SK-N-SH (cell line): Measurements from ENCODE around the gene C1orf226. TPM values are rescaled to one million over a fixed set of nuclear protein-coding genes. Genes with fewer than 3 reads are reported as not detected.

ENCODE experiments used
- CTCF ChIA-PET: fragments of 300-600, 350-600 bp; formaldehyde crosslinking; extraction: SDS; loops from one replicate; lab custom pipeline; 2021; lab: Yijun Ruan, JAX
- POLR2A ChIA-PET: fragments of 350-600 bp; sonication (Branson Sonifier 250); formaldehyde crosslinking; extraction: SDS; loops from one replicate; lab custom pipeline; 2020; ENCODE audit warnings: antibody characterized with exemption, inconsistent platforms; lab: Yijun Ruan, JAX
- DNase-seq: peaks from one replicate; pipeline ENCODE4 v3.0.0; 2012
- H2AFZ ChIP-seq: fragments of 200-600 bp; sonication (generic); 2 replicates; pipeline ENCODE4 v1.8.1; 2016; ENCODE audit warnings: antibody characterized with exemption, mild to moderate bottlenecking, low read depth
- H3F3A ChIP-seq: fragments of 200-600 bp; sonication (generic); replicated peaks from 2 replicates; pipeline ENCODE3; 2016; ENCODE audit warnings: antibody characterized with exemption, mild to moderate bottlenecking; ENCODE audit not compliant: insufficient read depth
- H3K27ac ChIP-seq, 2 experiments: fragments of 200-500 bp in 1 of 2; fragments of 200-600 bp in 1 of 2; sonication (Bioruptor generic) in 1 of 2; sonication (generic), shearing (Covaris generic) in 1 of 2; 2 replicates each; pipeline versions ENCODE4 v1.5.1 to v1.6.1; 2014 to 2016; ENCODE audit warnings: low read depth in 2 of 2, inconsistent platforms in 1 of 2, low read length in 1 of 2, mild to moderate bottlenecking in 1 of 2, mixed read lengths in 1 of 2
- H3K27me3 ChIP-seq: fragments of 200-600 bp; sonication (generic), shearing (Covaris generic); 2 replicates; pipeline ENCODE4 v1.6.1; 2016; ENCODE audit warnings: mixed run types; ENCODE audit not compliant: insufficient read depth
- H3K36me3 ChIP-seq, 2 experiments: fragments of 200-500 bp in 1 of 2; fragments of 200-600 bp in 1 of 2; sonication (Bioruptor generic) in 1 of 2; sonication (generic) in 1 of 2; replicated peaks in 1 of 2; 2 replicates each; pipeline versions ENCODE3 to v1.5.1; 2014 to 2016; ENCODE audit warnings: low read length in 1 of 2, mild to moderate bottlenecking in 1 of 2; ENCODE audit not compliant: insufficient read depth in 2 of 2, control insufficient read depth in 1 of 2
- H3K4me1 ChIP-seq, 2 experiments: fragments of 200-500 bp in 1 of 2; fragments of 200-600 bp in 1 of 2; sonication (Bioruptor generic) in 1 of 2; sonication (generic), shearing (Covaris generic) in 1 of 2; 2 replicates each; pipeline versions ENCODE4 v1.5.1 to v1.6.1; 2014 to 2016; ENCODE audit warnings: low read depth in 1 of 2, low read length in 1 of 2, mixed run types in 1 of 2; ENCODE audit not compliant: insufficient read depth in 2 of 2, control insufficient read depth in 1 of 2
- H3K4me2 ChIP-seq: fragments of 200-600 bp; sonication (generic), shearing (Covaris generic); 2 replicates; pipeline ENCODE4 v1.6.1; 2017; ENCODE audit warnings: mixed run types
- H3K4me3 ChIP-seq, 2 experiments: fragments of 200-500 bp in 1 of 2; fragments of 200-600 bp in 1 of 2; sonication (Bioruptor generic) in 1 of 2; sonication (generic), shearing (Covaris generic) in 1 of 2; 2 replicates each; pipeline versions ENCODE4 v1.5.1 to v1.8.1; 2014 to 2016; ENCODE audit warnings: low read depth in 2 of 2, inconsistent platforms in 1 of 2, low read length in 1 of 2, mild to moderate bottlenecking in 1 of 2, mixed read lengths in 1 of 2, moderate library complexity in 1 of 2
- H3K79me2 ChIP-seq: fragments of 200-600 bp; sonication (generic); 2 replicates; pipeline ENCODE4 v1.8.1; 2017; ENCODE audit warnings: mild to moderate bottlenecking; ENCODE audit not compliant: insufficient read depth
- H3K9ac ChIP-seq: fragments of 200-600 bp; sonication (generic); 2 replicates; pipeline ENCODE4 v1.6.1; 2017; ENCODE audit warnings: mixed run types
- H3K9me2 ChIP-seq: fragments of 200-600 bp; sonication (generic); 2 replicates; pipeline ENCODE4 v1.6.1; 2017; ENCODE audit warnings: mixed run types
- H3K9me3 ChIP-seq: fragments of 200-600 bp; sonication (generic); 2 replicates; pipeline ENCODE4 v1.6.1; 2017; ENCODE audit warnings: mixed run types, mild to moderate bottlenecking, moderate library complexity
- H4K20me1 ChIP-seq: fragments of 200-600 bp; sonication (generic); 2 replicates; pipeline ENCODE4 v1.6.1; 2017; ENCODE audit warnings: mild to moderate bottlenecking, mixed run types; ENCODE audit not compliant: insufficient read depth
- CHD2 ChIP-seq: fragments of 150-350 bp; IDR thresholded peaks from 2 replicates; pipeline ENCODE4 v1.6.1; 2018; ENCODE audit warnings: low read length; ENCODE audit not compliant: partially characterized antibody
- EZH2phosphoT487 ChIP-seq: fragments of 200-600 bp; sonication (generic); IDR thresholded peaks from 2 replicates; pipeline ENCODE4 v1.6.1; 2017; ENCODE audit warnings: low read depth, mixed run types, mild to moderate bottlenecking, antibody characterized with exemption, moderate library complexity, borderline replicate concordance
- FOSL2 ChIP-seq: IDR thresholded peaks from 2 replicates; pipeline ENCODE4 v1.4.0; 2012; ENCODE audit warnings: low read depth, mild to moderate bottlenecking, moderate library complexity, borderline replicate concordance
- GATA2 ChIP-seq: sonication (generic); formaldehyde crosslinking; IDR thresholded peaks from 2 replicates; pipeline ENCODE4 v1.5.0; 2020; ENCODE audit warnings: mild to moderate bottlenecking, missing genetic modification reagents
- JUND ChIP-seq: IDR thresholded peaks from 2 replicates; pipeline ENCODE4 v1.4.0; 2012
- MEF2A ChIP-seq: IDR thresholded peaks from 2 replicates; pipeline ENCODE4 v1.4.0; 2012; ENCODE audit warnings: low read depth, borderline replicate concordance
- MXI1 ChIP-seq: IDR thresholded peaks from 2 replicates; pipeline ENCODE4 v1.6.1; 2012; ENCODE audit warnings: mild to moderate bottlenecking, low read depth, low read length, improper control_type of control experiment
- NRF1 ChIP-seq: IDR thresholded peaks from 2 replicates; pipeline ENCODE4 v1.6.1; 2012; ENCODE audit warnings: low read depth, mild to moderate bottlenecking, low read length
- POLR2AphosphoS5 ChIP-seq: IDR thresholded peaks from 2 replicates; pipeline ENCODE4 v1.6.1; 2012; ENCODE audit warnings: low read depth, low read length
- RAD21 ChIP-seq: IDR thresholded peaks from 2 replicates; pipeline ENCODE4 v1.6.1; 2012; ENCODE audit warnings: mild to moderate bottlenecking, low read length
- RCOR1 ChIP-seq: fragments of 150-350 bp; IDR thresholded peaks from 2 replicates; pipeline ENCODE4 v1.6.1; 2017; ENCODE audit warnings: antibody characterized with exemption, low read length
- RFX5 ChIP-seq: IDR thresholded peaks from 2 replicates; pipeline ENCODE4 v1.6.1; 2012; ENCODE audit warnings: mild to moderate bottlenecking, improper control_type of control experiment, low read length
- RXRA ChIP-seq: IDR thresholded peaks from 2 replicates; pipeline ENCODE4 v1.4.0; 2012; ENCODE audit warnings: low read depth, mild to moderate bottlenecking, borderline replicate concordance
- YY1 ChIP-seq: IDR thresholded peaks from 2 replicates; pipeline ENCODE4 v1.4.0; 2012; ENCODE audit warnings: low read depth, mild to moderate bottlenecking
- WGBS: methylation state at CpG from one replicate; pipeline ENCODE4 v1.1.6; 2017; ENCODE audit warnings: low lambda C conversion rate; 5-methylcytosine and 5-hydroxymethylcytosine counted together
- polyA plus RNA-seq, 3 experiments: library from polyadenylated mRNA; depleted of rRNA; stranded (reverse); fragments of >200 nt; gene quantifications; 2 replicates each; pipeline ENCODE4 v1.2.3, GENCODE V29; 2012
- TF ChIP-seq, protein P1 (sequence below): fragments of 200-600 bp; sonication (generic); IDR thresholded peaks from 2 replicates; pipeline ENCODE4 v1.6.1; 2017; ENCODE audit warnings: antibody characterized with exemption, mild to moderate bottlenecking, moderate library complexity
- TF ChIP-seq, protein P2 (sequence below): IDR thresholded peaks from 2 replicates; pipeline ENCODE4 v1.4.0; 2012; ENCODE audit warnings: low read depth
- TF ChIP-seq, protein P3 (sequence below): fragments of 150-350 bp; IDR thresholded peaks from 2 replicates; pipeline ENCODE4 v1.6.1; 2017; ENCODE audit warnings: antibody characterized with exemption, low read length, low read depth, borderline replicate concordance
- TF ChIP-seq, protein P4 (sequence below): IDR thresholded peaks from 2 replicates; pipeline ENCODE4; 2012

C1orf226 gene
- polyA plus RNA-seq, 1 of the 3 experiments (the other 2 are of a cell fraction): 0.03 TPM

DNA sequence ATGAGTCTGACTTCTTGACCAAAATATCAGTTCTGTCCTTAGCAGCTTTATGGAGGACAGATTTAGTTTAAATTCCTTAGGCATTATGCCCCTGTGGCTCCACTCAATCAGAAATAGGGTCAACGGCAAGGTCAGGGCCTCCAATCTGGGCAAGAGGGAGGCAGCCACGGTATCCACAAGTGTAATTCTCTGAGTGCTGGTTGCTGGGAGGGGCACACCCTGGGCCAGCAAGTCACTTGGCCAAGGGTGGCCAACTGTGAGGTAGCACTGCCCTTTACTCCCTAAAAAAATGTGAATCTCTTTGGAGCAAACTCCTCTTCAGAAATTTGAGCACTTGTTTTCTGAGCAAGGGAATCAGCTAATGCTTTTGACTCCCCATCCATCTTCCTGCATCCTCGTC, 17.7 kb upstream of the C1orf226 start:
- no peak overlapping the region for H3K27ac ChIP-seq
- CTCF ChIA-PET: interaction anchor here (1.0 kb wide), 1 partner anchor 28 kb away, joined by 4 read pairs; no protein-coding TSS in a partner anchor
- no peaks in the 10 kb centered on the region for H3F3A ChIP-seq
- peaks cover 0 to 2% of the 10 kb centered on the region in 2 experiments; a peak in 1 of 4 replicates for H3K4me1 ChIP-seq
- H3K36me3 ChIP-seq: no peaks in the 10 kb centered on the region
- no peak overlapping the region for H3K4me2 ChIP-seq
- WGBS: 41% methylated on average over 3 of the region's 3 CpGs
- no peak for DNase-seq
- POLR2A ChIA-PET: no interaction called here
- no peaks in the 10 kb centered on the region for H3K9me3 ChIP-seq
- no peaks in the 10 kb centered on the region for H3K27me3 ChIP-seq
- no peak overlapping the region for H2AFZ ChIP-seq
- H4K20me1 ChIP-seq: no peaks in the 10 kb centered on the region
- TF ChIP-seq, protein P1, sequence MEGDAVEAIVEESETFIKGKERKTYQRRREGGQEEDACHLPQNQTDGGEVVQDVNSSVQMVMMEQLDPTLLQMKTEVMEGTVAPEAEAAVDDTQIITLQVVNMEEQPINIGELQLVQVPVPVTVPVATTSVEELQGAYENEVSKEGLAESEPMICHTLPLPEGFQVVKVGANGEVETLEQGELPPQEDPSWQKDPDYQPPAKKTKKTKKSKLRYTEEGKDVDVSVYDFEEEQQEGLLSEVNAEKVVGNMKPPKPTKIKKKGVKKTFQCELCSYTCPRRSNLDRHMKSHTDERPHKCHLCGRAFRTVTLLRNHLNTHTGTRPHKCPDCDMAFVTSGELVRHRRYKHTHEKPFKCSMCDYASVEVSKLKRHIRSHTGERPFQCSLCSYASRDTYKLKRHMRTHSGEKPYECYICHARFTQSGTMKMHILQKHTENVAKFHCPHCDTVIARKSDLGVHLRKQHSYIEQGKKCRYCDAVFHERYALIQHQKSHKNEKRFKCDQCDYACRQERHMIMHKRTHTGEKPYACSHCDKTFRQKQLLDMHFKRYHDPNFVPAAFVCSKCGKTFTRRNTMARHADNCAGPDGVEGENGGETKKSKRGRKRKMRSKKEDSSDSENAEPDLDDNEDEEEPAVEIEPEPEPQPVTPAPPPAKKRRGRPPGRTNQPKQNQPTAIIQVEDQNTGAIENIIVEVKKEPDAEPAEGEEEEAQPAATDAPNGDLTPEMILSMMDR: no peak
- TF ChIP-seq EZH2phosphoT487 (no peak), POLR2AphosphoS5 (no peak), RAD21 (no peak), YY1 (no peak)
- TF ChIP-seq, protein P2, sequence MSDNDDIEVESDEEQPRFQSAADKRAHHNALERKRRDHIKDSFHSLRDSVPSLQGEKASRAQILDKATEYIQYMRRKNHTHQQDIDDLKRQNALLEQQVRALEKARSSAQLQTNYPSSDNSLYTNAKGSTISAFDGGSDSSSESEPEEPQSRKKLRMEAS: no peak
- TF ChIP-seq, protein P3, sequence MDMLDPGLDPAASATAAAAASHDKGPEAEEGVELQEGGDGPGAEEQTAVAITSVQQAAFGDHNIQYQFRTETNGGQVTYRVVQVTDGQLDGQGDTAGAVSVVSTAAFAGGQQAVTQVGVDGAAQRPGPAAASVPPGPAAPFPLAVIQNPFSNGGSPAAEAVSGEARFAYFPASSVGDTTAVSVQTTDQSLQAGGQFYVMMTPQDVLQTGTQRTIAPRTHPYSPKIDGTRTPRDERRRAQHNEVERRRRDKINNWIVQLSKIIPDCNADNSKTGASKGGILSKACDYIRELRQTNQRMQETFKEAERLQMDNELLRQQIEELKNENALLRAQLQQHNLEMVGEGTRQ: no peak
- H3K4me3 ChIP-seq: no peak overlapping the region
- no peak overlapping the region for H3K9ac ChIP-seq
- H3K79me2 ChIP-seq: no peaks in the 10 kb centered on the region
- no peaks in the 10 kb centered on the region for H3K9me2 ChIP-seq

DNA sequence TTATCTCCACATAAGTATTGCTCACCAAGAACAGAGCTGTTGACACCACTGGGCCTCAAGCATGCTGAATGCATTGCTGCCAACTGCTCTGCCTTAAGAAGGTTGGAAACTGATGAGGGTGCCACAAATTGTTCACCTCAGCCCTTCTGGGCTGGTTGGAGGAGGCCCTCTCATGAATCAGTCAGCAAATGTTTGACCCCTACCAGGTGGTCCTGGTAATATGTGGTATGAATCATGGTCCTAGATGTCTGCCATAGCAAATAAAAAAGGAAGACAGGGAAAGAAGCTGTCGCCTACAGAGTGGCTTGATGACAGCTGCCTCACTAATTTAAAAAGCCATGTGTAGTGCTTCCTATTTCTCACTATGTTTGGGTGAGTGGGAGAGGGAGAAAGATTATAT, 17.0 kb upstream of the C1orf226 start:
- H2AFZ ChIP-seq: no peak overlapping the region
- no peak overlapping the region for H3K27ac ChIP-seq
- no peaks in the 10 kb centered on the region for H4K20me1 ChIP-seq
- no peaks in the 10 kb centered on the region for H3K9me2 ChIP-seq
- WGBS: 43% methylated on average over 1 of the region's 1 CpG
- H3F3A ChIP-seq: no peaks in the 10 kb centered on the region
- H3K9ac ChIP-seq: no peak overlapping the region
- POLR2A ChIA-PET: no interaction called here
- TF ChIP-seq FOSL2: no peak
- TF ChIP-seq RCOR1: no peak
- no peak for TF ChIP-seq RXRA
- no peak for TF ChIP-seq RAD21
- TF ChIP-seq RFX5: no peak
- no peak for TF ChIP-seq CHD2
- no peak for TF ChIP-seq NRF1
- TF ChIP-seq, protein P4, sequence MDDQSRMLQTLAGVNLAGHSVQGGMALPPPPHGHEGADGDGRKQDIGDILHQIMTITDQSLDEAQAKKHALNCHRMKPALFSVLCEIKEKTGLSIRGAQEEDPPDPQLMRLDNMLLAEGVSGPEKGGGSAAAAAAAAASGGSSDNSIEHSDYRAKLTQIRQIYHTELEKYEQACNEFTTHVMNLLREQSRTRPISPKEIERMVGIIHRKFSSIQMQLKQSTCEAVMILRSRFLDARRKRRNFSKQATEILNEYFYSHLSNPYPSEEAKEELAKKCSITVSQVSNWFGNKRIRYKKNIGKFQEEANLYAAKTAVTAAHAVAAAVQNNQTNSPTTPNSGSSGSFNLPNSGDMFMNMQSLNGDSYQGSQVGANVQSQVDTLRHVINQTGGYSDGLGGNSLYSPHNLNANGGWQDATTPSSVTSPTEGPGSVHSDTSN: no peak
- no peak for TF ChIP-seq POLR2AphosphoS5
- TF ChIP-seq GATA2: no peak
- TF ChIP-seq MEF2A: no peak
- no peak for TF ChIP-seq MXI1
- no peak for TF ChIP-seq JUND
- TF ChIP-seq, all 33 proteins: peak for 0
- Histone ChIP-seq H3K4me2 (no peak overlapping the region), H3K79me2 (no peaks in the 10 kb centered on the region), H3K36me3 (no peaks in the 10 kb centered on the region), H3K9me3 (no peaks in the 10 kb centered on the region), H3K4me3 (no peak overlapping the region), H3K27me3 (no peaks in the 10 kb centered on the region), H3K4me1 (peaks cover 0 to 2% of the 10 kb centered on the region in 2 experiments; a peak in 1 of 4 replicates)
- CTCF ChIA-PET: interaction anchor here (2.6 kb wide), 1 partner anchor 27 kb away, joined by 9 read pairs; no protein-coding TSS in a partner anchor
- DNase-seq: no peak
